NK-92 (cell line): ENCODE measurements around the gene DOCK8.

Source experiments
- DNase-seq: peaks from one replicate; lab custom pipeline; 2025; ENCODE audit not compliant: unreplicated experiment; lab: John Stamatoyannopoulos, UW

DOCK8 gene

GRCh38 chr9:266228-266627 is 51.6 kb downstream of the DOCK8 start:
- DNase-seq, result no peak

GRCh38 chr9:268616-269015 is 54.0 kb downstream of the DOCK8 start:
- no peak for DNase-seq

DNA sequence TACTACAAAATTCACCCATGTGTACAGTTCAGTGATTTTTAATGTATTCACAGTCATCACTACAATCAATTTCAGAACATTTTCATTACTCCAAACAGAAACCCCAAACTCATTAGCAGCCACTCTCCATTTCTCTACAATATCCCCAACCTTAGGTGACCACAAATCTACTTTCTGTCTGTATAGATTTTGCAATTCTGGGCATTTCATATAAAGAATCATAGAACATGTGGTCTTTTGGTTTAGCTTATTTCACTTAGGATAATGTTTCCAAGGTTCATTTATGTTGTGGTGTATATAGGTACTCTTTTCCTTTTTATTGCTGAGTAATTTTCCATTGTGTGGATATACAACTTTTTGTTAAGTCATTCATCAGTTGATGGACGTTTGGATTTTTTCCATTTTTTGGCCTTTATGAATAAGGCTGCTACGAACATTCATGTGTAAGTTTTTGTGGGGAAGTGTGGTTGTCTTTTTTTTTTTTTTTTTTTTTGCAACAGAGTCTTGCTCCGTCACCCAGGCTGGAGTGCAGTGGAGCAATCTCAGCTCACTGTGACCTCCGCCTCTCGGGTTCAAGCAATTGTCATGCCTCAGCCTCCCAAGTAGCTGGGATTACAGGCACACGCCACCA is 54.5 kb downstream of the DOCK8 start:
- no peak for DNase-seq

DNA sequence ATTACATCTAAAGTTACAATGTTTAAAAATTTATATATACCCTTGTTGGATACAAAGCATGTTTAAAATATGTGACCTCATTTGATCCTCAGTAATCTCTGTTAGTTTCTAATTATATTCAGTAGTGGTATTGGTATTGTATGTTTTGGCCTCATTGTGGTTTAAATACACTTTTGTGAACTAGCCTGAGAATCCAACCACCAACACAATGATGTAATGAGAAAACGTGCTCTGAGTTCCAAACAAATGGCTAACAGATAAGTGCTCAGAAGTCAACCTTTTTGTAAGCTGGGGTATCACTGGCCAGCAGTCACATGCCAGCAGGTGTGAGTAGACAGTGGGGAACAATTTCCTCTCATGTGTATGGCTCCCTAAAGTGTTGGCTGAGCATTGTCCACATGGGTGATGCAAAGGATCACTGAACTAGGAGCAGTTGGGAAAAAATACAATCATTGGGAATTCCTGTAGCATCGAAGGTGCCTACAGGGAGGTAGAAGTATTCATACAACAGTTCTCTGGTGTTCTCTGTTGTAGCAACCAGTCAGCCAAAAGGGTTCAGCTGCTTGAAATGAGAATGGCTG is 56.1 kb downstream of the DOCK8 start:
- DNase-seq, result no peak

GRCh38 chr9:272251-273213 is 57.9 kb downstream of the DOCK8 start:
- DNase-seq, result peak; percentile 25

DNA sequence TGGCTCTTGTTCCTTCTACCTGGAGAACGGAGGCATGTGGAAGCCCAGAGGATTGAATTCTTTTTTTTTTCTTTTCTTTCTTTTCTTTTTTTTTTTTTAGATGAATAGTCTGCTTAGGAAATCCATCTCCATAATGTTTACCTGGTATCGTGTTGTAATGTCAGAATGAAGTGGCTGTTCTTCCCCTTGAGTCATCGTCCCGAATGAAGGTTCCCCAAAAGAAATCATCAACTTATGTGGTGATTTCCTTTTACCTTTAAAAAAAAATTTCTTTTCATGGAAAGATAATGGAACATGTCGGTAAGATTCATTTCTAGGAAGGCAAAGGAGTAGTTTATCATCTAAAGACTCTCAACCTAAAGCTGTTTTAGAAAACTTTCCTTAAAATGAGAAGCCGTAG is 59.7 kb downstream of the DOCK8 start:
- no peak for DNase-seq

- DNase-seq, result no peak
Measured at GRCh38 chr9:277601-278295, 63.1 kb downstream of the DOCK8 start.

- DNase-seq, result no peak
Measured at GRCh38 chr9:278651-279050, 64.0 kb downstream of the DOCK8 start.

GRCh38 chr9:279674-280073 is 65.0 kb downstream of the DOCK8 start:
- no peak for DNase-seq

DNA sequence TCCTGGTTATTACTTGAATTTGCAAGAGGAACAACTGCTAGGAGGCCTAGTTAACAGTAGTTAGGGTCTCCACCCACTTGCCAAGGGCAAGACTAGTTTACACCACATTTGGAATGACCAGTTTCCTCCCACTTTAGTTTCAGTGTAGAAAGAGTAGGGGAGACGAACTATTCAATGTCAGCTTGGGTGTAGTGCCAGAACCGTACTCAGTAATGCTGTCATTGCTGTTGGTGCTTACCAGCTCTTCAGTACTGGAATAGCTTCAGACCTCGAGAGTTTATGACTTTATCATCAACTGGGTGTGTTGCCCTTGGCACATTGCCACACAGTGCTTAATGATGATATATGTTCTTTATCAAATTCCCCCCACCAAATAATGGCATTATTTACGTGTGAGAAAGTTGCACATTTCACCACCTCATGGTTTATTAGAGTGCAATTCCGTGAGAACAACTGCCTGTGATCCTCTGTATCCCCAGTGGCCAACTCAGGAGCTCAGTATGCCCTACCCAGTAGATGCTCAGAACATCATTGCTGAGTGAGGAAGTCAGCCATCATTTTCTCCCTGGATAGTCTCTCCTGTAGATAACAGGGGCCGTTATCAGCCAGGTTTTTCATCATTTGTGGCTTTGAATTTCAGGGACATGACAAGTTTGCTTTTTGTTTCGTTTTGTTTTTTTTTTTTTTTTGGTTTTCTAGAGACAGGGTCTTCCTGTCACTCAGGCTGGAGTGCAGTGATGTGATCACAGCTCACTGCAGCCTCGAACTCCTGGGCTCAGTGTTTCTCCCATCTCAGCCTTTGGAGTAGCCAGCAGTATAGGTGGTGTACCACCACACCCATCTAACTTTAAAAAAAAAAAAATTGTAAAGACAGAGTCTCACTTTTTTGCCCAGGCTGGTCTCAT is 67.3 kb downstream of the DOCK8 start:
- no peak for DNase-seq

DNA sequence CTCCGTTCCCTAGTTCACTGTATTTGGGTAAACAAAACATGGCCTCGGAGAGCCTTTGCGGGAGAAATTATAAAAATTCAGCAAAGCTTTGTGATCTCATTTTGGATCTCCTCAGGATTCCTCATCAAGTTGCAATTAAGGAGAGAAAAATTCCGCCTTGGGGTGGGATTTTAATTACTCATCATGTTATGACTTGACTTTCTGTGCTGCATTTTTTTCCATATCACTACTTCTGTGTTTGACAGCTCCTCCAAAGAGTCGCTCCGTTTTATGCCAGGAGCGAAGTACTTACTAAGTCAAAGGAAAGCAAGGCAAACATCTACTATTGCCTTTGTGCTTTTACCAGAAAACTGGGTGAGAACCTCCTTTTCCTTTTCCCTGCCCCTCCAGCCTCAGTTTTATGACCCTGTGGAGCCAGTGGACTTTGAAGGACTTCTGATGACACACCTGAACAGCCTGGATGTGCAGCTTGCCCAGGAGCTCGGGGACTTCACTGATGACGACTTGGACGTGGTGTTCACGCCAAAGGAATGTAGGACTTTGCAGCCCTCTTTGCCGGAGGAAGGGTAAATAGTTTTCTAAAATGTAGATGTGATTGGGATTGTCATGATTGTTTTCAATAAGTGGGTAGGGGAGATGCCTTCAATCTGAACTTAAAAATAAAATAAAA is 71.5 kb downstream of the DOCK8 start:
- DNase-seq, result no peak

DNA sequence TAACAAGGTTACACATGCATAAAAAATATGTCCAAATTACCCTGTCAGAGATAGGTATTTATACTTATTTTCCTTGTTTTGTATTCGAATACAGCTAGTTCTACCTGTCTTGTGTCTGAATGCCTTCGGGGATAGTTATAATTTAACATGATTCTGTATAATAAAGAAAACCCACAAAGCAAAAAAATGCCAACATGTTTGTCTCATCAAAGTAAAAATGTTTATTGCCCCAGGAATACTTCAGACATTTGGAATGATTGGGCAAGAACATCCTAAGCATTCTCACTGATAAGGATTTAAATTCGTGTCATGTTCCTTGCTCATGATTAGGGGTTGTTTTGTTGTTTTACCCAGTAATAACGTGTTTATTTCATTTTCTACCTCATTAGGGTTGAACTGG is 74.5 kb downstream of the DOCK8 start:
- no peak for DNase-seq

- no peak for DNase-seq
Measured at GRCh38 chr9:292915-293314, 78.2 kb downstream of the DOCK8 start.

DNA sequence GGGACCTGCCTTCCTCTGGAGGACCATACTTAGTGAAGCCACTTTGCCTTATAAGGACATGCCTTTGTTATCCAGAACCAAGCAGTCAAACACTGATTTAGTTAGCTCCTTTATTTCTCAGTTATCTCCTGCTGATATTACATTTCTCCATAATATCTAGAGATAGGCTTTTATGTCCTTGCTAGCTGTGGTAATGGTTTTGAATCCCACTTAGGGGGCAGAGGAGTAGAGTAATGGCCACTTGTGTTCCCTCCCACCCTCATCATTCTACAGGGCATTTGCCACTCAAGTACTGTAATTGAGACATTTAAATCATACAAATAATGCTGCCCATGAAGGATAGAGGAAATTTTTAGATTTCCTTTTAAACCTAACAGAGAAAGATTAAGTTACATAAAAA is 80.9 kb downstream of the DOCK8 start:
- no peak for DNase-seq

DNA sequence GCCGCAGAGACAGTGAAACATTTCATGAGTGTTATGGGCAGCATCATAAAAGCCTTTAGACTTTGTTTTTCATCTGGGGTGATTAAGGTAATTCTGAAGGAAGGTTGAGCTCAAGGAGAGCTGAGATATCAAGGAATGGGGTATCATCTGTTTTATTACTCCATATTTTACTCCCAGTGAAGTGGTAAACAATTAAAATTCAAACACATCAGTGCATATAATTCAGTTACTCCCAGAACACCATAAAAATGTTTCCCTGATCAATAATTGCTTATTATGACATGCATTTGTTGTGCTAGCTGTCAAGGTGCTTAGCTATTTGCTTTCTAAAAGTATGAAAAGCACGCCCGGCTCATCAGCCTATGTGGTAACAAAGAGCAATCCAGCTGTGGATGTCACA is 81.7 kb downstream of the DOCK8 start:
- no peak for DNase-seq

DNA sequence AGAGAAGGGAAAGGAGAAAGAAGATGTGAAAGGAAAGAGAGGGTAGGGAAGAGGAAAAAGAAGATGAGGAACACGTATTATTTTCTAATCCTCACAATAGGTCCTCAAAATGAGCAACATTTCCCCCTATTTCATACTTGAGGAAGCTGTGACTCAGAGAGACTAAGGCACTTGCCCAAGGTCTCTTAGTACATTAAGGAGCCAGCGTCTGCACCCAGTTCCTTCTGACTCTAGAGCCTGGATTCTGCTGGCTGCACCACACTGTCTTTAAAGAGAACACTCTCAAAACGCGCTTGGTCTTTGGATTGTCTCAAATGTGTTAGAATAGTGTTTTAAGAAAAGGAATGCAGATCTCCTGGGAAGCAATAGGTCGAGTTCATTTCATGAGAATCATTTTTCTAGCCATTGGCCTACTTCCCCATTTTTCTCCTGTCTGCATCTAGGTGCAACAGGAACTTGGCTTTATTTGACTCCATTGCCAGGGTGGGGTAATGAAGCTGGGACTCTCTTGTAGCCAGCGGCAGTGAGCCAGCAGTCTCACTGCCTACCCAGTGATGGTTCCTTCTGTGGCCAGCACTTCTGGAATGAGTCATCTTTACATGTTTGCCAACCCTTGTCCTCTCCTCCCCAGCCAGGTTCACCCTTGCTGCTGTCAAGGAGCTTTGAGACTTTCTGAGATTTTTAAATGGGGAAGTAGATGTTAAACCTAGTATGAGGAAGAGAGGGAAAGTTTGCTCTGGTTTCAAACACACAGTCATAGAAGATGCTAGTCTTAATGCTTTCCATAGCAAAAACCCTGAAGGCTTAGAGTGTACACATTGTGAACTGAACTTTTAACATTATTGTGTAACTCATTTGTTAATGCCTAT is 82.7 kb downstream of the DOCK8 start:
- DNase-seq, result no peak

DNA sequence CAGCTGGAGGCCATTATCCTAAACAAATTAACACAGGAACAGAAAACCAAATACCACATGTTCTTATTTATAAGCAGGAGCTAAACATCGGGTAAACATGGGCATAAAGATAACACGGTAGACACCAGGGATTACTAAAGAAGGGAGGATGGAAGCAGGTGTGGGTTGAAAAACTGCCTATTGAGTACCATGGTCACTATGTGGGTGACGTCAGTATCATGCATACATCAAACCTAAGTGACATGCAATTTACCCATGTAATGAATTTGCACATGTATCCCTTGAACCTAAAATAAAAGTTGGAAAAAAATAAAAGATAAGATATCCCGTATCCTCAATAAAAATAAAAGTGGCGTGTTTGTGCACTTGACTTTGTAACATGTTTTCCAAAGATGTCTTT is 88.8 kb downstream of the DOCK8 start:
- no peak for DNase-seq

GRCh38 chr9:304106-304505 is 89.4 kb downstream of the DOCK8 start:
- DNase-seq, result no peak
